G401 (cell line): ENCODE data around the gene PICALM. TPM values are rescaled to one million over a fixed set of nuclear protein-coding genes. Genes with fewer than 3 reads are reported as not detected.

ENCODE experiments used
- DNase-seq: peaks from one replicate; pipeline ENCODE4 v3.0.0-alpha.2; 2015; ENCODE audit warnings: low spot score
- in situ Hi-C: cut with HindIII; loops from 2 replicates; pipeline ENCODE4 v1.10.0; 2016; ENCODE audit warnings: low sequenced_read_pairs, mixed read lengths
- total RNA-seq: library from RNA; depleted of rRNA; stranded (reverse); fragments of >200 nt; shearing (Covaris generic); gene quantifications from 2 replicates; pipeline ENCODE4 v1.2.3, GENCODE V29; 2014; rRNA removed

Gene PICALM
- total RNA-seq, 1 experiment from 2014 or later = 101 TPM

GRCh38 chr11:85914425-85914824 lies 154.5 kb downstream of the PICALM start:
- in situ Hi-C loops = no loop called here
- DNase-seq = no peak

GRCh38 chr11:85913513-85913912 lies 155.4 kb downstream of the PICALM start:
- in situ Hi-C loops = no loop called here
- no peak for DNase-seq

GRCh38 chr11:85912414-85912813 lies 156.5 kb downstream of the PICALM start:
- in situ Hi-C loops = no loop called here
- no peak for DNase-seq

Other genes starting within 250 kb of the PICALM start
- not detected in 2 replicates for gene CCDC83, start 213.7 kb downstream of the PICALM start, total RNA-seq
- gene EED, start 175.7 kb upstream of the PICALM start, total RNA-seq = 25.6 and 29.6 TPM in 2 replicates
- gene HIKESHI, start 233.2 kb upstream of the PICALM start, total RNA-seq = 105 and 130 TPM in 2 replicates